ENCODE data around the gene TMEM150A.
"Not testable (repeated sequence)": the region's sequence is repeated elsewhere in the genome, so short reads cannot be mapped to it uniquely, and the experiment has no call there.

TMEM150A gene

GRCh38 chr2:85592299-85592698 is 10.2 kb downstream of the TMEM150A start:
- DNase-seq, result not testable (repeated sequence)

- DNase-seq, result no peak
These were observed 10.9 kb downstream of the TMEM150A start for GRCh38 chr2:85591563-85591962.

GRCh38 chr2:85590950-85591349 is 11.5 kb downstream of the TMEM150A start:
- DNase-seq, result no peak

- peak; percentile 42 for DNase-seq
These were observed 12.3 kb downstream of the TMEM150A start for GRCh38 chr2:85589982-85590791.

- DNase-seq, result no peak
These were observed 13.3 kb downstream of the TMEM150A start for GRCh38 chr2:85589181-85589580.

- DNase-seq, result no peak
These were observed 13.9 kb downstream of the TMEM150A start for GRCh38 chr2:85588645-85589044.

GRCh38 chr2:85588236-85588635 is 14.3 kb downstream of the TMEM150A start:
- DNase-seq, result no peak

- no peak for DNase-seq
These were observed 16.8 kb downstream of the TMEM150A start for GRCh38 chr2:85585781-85586105.

GRCh38 chr2:85584857-85585780 is 17.4 kb downstream of the TMEM150A start:
- DNase-seq, result no peak

GRCh38 chr2:85584354-85584856 is 18.1 kb downstream of the TMEM150A start, which contains the start of gene VAMP5:
Gene VAMP5, plus strand, starts transcription at chr2:85584431. Its CDS starts 60 bp downstream, at chr2:85584491.
- no peak for DNase-seq

GRCh38 chr2:85583667-85584353 is 18.7 kb downstream of the TMEM150A start:
- no peak for DNase-seq

- no peak for DNase-seq
These were observed 20.0 kb downstream of the TMEM150A start for GRCh38 chr2:85582492-85582891.

GRCh38 chr2:85580206-85580605 is 22.3 kb downstream of the TMEM150A start:
- no peak for DNase-seq

- DNase-seq, result no peak
These were observed 23.1 kb downstream of the TMEM150A start for GRCh38 chr2:85579266-85579935.

- DNase-seq, result peak; percentile 56
These were observed 24.0 kb downstream of the TMEM150A start for GRCh38 chr2:85578243-85579180.

GRCh38 chr2:85577386-85578242 is 24.9 kb downstream of the TMEM150A start, which contains the start of gene VAMP8:
Gene VAMP8, plus strand, starts transcription at chr2:85577586. Its CDS starts 61 bp downstream, at chr2:85577647.
- DNase-seq, result peak; percentile 47

GRCh38 chr2:85577063-85577385 is 25.5 kb downstream of the TMEM150A start:
- DNase-seq, result no peak

- no peak for DNase-seq
These were observed 26.8 kb downstream of the TMEM150A start for GRCh38 chr2:85575739-85576138.

- no peak for DNase-seq
These were observed 36.2 kb downstream of the TMEM150A start for GRCh38 chr2:85566265-85566664.

- no peak for DNase-seq
These were observed 38.3 kb downstream of the TMEM150A start for GRCh38 chr2:85564144-85564563.

Data from CD4-positive, alpha-beta T cell treated with Interferon gamma for 1 hour (primary cell).